Stimulated activated CD4-positive, alpha-beta T cell treated with anti-CD3 and anti-CD28 coated beads, Interleukin-12 subunit alpha, Interleukin-12 subunit beta, amount 100 ng/mL, for 48 hours (primary cell): Measurements from ENCODE around the gene ARPC3.
"Not testable (repeated sequence)": the region's sequence is repeated elsewhere in the genome, so short reads cannot be mapped to it uniquely, and the experiment has no call there.

ENCODE experiments used
- DNase-seq, 3 donors: peaks; one replicate each; pipeline ENCODE4 v3.0.0-alpha.2; 2020; ENCODE audit warnings: low read depth in 2 of 3, low spot score in 1 of 3

Gene ARPC3

DNA sequence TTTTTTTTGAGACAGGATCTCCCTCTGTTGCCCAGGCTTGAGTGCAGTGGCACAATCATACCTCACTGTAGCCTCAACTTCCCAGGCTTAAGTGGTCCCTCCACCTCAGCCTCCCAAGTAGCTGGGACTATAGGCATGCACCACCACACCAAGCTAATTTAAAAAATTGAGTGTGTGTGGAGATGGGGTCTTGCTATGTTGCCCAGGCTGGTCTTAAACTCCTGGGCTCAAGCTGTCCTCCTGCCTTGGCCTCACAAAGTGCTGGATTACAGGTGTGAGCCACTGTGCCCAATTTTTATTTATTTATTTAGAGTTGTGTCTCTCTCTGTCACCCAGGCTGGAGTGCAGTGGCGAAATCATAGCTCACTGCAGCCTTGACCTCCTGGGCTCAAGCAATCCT is 29.5 kb downstream of the ARPC3 start:
- not testable (repeated sequence) for DNase-seq

DNA sequence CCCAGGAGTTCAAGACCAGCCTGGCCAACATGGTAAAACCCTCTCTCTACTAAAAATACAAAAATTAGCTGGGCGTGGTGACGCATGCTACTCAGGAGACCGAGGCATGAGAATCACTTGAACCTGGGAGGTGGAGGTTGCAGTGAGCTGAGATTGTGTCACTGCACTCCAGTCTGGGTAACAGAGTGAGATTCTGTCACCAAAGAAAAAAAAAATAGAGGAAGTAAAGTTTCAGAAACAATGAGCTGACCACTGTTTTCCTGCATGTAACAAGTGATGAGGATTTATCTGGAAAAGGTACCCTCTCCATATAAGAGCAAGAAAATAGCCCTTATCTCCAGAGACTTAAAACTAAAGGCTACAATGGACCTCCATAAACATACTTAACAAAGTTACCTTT is 33.0 kb downstream of the ARPC3 start:
- DNase-seq = not testable (repeated sequence)

DNA sequence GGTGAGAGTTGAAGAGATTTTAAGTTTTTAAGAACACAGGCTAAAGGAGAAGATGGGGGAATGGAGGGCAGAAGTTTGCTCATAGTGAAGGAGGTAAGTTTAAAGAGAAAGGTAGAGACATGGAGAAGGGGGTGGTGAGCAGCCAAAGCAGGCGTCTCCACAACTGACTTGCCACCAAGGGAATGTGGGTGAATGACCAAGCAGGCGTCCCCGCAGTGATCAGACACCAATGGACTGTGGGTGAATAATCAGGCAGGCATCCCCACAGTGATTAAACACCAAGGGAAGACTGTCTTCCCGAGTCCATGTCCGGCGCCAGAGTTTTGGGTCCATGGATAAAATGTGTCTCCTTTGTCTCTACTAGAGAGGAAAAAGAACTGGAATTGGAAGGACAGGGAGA is 40.1 kb downstream of the ARPC3 start:
- not testable (repeated sequence) for DNase-seq

DNA sequence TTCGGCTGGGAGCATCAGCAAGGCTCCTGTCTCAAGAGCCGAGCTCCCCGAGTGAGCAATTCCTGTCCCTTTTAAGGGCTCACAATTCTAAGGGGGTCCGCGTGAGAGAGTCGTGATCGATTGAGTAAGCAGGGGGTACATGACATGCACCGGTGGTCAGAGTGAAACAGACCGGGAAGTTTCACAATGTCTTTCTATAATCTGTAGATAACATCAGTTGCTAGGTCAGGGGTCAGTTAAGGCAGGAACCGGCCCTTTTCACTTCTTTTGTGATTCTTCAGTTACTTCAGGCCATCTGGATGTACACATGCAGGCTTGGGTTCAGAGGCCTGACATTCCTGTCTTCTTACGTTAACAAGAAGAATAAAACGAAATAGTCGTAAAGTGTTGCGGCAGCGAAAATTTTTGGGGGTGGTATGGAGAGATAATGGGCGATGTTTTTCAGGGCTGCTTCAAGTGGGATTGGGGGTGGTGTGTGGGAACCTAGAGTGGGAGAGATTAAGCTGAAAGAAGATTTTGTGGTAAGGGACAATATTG is 44.9 kb downstream of the ARPC3 start:
- DNase-seq = not testable (repeated sequence)

DNA sequence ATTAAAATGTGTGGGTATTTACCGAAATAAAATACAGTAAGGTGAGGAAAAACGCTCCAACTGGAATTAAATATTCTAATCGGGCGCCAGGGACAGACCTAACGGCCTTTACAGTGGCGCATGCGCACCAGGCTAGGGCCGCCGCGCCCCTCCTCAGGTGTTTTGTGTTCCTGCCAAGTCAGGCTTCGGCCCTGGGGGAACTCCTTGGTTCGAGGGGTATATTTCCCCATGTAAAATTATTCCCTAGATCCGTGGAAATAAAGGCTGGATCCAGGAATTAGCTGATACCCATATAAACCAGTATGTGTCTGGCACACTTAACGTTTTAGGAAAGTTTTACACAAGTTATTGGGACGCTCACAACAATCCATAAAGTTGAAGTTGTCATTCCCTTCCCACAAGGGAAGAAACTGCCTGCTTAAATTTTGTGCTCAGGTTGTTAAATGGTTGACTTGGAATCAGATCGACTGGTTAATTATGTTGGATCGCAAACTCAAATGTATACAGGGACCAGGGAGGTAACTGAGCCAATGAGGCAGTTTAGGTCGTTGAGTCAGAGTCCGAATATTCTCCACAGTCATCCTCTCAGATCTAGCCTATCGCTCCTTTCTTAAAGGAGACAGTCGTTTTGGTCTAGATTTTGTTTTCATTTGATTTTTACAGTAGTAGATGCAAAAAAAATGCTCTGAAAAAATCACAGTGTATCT is 46.0 kb downstream of the ARPC3 start:
- DNase-seq = peak; percentile 62 to 73 (median 72)

DNA sequence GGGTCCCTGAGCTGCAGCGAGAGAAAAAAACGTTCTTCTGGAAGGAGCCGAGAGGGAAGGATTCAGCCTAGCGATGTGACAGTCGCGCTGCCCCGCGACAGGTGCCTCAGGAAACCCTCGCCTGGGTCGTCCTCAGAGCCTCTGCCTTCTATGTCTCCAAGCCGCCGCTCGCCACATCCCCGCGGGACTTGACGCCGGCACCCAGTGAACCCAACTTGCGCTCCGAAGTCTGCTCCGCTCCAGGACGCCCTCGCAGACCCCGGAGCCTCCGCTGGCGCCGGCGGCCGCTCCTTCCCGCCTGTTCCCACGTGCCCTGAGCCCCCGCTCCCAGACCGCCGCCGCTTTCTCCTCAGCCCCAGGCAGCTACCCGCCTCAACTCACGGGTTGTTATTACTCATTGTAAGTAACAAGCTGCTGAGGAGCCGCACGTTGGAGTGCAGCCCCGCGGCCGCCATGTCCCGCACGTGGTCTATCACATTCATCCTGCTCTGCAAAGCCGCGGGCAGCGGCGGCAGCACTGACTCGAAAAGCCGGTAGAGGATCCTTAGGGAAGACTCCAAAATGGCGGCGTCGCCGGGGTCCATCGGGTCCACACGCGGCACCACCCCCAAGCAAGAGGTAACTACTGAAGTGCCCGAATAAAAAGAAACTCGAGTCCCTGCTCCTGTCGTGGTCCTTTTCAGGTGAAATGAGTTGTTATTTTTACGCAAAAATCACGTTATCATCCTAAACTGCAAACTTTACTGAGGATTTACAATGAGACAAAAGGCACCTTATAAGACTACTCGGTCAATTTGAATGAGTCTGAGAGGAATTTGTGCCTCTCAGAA is 46.8 kb downstream of the ARPC3 start, which contains the start of gene ANAPC7:
Gene ANAPC7 (minus strand): TSS at position 563 of the 830 bp plus-strand sequence. CDS start 81 bp downstream, at position 482.
- DNase-seq = peak; percentile 82 to 84 (median 82)
